ENCODE results near the gene RAB18.

DNA sequence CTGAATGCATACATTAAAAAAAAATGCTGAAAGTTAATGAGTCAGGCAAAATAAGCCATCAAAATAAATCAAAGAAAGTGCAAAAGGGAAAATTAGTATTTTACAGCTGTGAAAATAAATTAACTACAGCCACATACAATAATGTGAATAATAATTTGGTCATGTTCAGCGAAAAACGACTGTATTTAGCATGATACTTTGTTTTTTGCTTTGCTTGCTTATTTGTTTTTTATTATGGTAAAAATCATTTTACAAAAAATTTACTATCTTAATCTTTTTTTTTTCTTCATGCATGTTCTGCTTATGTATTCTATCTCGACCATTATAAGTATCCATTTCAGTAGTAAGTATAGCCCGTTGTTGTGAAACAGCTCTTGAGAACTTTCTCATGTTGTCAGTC is 77.1 kb downstream of the RAB18 start:
- TF ChIP-seq CTCF (IDR thresholded peaks at IDR 0.05; ENCODE audit: low read depth, low read length) = no peak
- TF ChIP-seq POLR2A (IDR thresholded peaks at IDR 0.05; ENCODE audit: extremely low read depth, insufficient read length) = no peak
- no peak for TF ChIP-seq MAX (IDR thresholded peaks at IDR 0.05; ENCODE audit: low read depth, low read length)
- no peak for TF ChIP-seq MYC (IDR thresholded peaks at IDR 0.05; ENCODE audit: low read depth, low read length)

Measured in NB4 (cell line).